Measurements from ENCODE around the gene LIMS2.

LIMS2 gene

DNA sequence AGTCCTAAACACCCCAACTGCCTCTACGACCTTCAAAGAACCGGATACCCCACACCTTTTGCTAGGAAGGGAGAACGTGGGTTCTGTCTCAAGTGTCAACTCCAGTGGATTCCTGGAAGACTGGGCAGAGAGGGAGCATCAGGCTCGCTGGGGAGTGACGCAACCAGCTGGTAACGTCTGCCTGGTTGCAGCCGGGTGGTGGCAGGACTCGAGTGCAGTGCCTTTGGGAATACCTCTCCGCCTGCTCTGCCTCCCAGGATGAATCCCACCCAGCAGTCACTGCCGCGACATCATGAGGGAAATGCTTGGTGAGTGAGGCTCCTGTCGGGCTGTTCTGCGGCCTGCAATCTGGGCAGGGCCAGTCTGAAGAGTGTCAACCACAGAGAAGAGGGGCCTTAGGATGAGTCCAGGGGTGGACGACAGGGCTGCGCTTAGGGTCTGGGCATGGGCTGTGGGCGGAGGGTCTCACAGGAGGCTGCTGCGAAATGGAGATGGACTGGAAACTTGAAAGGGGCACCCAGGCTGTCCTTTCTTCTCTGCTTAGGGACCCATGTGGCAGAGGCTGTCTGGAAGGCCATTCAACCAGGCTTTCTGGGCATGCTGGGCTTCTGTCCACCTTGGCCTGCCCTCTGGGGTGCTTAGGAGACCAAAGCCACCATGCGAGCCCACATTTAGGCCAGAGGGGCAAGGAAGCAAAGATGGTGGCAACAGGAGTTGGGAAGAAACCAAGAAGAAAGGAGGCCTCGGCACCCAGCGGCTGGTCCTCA lies 16.5 kb downstream of the LIMS2 start:
- DNase-seq (ENCODE audit: low spot score) = no peak

DNA sequence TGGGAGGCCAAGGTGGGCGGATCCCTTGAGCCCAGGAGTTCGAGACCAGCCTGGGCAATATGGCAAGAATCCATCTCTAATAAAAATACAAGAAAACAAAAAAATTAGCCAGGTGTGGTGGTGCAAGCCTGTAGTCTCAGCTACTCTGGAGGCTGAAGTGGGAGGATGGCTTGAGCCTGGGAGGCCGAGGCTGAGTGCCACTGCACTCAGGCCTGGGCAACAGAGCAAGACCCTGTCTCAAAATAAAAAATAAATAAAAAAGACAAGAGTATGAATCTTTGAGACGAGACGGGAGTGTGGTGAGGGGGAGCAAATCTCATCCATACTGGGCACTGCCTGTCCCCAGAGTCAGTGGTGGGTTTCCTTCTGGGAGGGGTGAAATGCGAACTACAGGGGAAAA lies 17.2 kb downstream of the LIMS2 start:
- DNase-seq (ENCODE audit: low spot score) = no peak

DNA sequence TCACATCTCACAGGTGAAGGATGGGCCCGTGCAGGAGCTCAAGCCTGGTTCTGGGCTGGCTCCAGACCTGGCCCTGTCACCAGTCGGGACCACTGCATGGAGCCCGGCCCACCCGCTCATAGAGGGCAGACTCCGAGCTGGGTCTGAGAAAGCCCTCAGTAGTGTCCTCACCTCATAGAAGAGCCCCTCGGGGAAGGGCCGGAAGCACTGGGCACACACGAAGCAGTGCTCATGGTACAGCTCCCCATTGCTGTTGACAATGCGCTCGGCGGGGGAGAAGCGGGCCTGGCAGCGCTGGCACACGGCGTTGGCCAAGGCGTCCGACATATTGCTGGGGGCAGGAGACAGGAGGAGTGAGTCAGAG lies 18.1 kb downstream of the LIMS2 start:
- DNase-seq (ENCODE audit: low spot score) = no peak

- DNase-seq (ENCODE audit: low spot score) = no peak
Observed at GRCh38 chr2:127656569-127657231, 18.6 kb downstream of the LIMS2 start.

GRCh38 chr2:127655209-127656073 lies 19.9 kb downstream of the LIMS2 start:
- DNase-seq (ENCODE audit: low spot score) = no peak

GRCh38 chr2:127654838-127655175 lies 20.5 kb downstream of the LIMS2 start:
- DNase-seq (ENCODE audit: low spot score) = no peak

DNA sequence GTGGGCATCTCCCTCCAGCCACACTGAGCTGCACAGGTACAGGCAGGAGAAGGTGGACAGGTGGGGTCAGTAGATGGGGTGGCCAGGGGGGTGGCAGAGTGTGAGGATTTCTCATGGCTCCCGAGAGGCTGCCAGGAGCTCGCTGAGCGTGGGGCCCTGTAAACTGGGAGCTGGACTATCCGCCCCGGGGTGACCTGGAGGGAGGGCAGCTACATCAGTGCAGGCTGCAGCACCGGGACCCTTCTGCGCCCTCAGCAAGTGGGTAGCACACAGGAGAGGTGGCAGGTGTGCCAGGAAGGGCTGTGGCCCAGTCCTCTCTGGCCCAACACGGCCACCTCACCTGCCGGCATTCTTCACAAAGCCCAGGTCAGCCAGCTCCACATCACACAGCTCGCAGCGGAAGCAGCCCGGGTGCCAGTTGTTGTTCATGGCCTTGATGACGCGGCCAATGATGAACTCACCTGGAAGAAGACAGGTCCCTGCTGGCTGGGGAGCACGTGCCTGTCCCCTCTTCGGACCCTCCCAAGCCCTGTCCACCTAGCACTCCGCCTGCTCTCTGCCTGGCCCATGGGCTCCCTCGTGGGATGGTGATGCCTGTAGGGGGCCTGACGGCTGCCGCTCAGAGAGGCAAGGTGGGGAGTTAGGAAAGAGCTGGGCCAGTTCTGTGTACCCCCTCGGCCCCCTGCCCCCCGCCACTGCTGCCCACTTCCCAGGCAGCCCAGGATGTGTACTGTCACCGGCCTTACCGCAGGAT lies 21.1 kb downstream of the LIMS2 start:
- no peak for DNase-seq (ENCODE audit: low spot score)

GRCh38 chr2:127653421-127654083 lies 21.8 kb downstream of the LIMS2 start:
- no peak for DNase-seq (ENCODE audit: low spot score)

- DNase-seq (ENCODE audit: low spot score) = no peak
Observed at GRCh38 chr2:127652786-127653357, 22.5 kb downstream of the LIMS2 start.

DNA sequence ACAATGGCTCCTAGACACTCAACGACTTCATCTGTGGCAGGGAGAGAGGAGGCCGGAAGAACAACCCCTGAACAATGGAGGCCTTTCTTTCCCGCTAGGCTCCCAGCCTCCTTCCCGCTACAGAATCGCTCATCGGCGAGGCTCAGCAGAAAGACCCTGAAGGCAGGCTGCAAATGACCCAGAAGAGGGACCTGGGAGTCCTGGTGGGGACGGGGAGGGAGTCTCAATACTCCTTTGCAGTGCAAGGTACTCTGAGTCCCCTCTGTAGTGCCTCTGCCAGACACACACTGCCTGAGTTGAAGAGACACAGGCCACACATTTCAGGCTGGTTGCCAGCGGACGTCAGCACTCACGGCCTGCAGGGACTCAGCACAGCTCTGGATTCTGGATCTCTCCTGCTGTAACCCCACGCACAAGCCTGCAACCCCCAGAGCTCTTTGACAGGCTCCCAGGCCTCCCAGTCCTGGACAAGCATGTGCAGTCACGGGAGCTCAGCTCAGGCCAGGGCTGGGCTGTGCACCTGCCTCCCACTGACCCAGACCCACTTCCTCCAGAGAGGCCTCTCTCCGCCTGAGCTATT lies 23.3 kb downstream of the LIMS2 start:
- DNase-seq (ENCODE audit: low spot score) = peak; percentile 82

- DNase-seq (ENCODE audit: low spot score) = no peak
Observed at GRCh38 chr2:127651381-127651809, 23.9 kb downstream of the LIMS2 start.

DNA sequence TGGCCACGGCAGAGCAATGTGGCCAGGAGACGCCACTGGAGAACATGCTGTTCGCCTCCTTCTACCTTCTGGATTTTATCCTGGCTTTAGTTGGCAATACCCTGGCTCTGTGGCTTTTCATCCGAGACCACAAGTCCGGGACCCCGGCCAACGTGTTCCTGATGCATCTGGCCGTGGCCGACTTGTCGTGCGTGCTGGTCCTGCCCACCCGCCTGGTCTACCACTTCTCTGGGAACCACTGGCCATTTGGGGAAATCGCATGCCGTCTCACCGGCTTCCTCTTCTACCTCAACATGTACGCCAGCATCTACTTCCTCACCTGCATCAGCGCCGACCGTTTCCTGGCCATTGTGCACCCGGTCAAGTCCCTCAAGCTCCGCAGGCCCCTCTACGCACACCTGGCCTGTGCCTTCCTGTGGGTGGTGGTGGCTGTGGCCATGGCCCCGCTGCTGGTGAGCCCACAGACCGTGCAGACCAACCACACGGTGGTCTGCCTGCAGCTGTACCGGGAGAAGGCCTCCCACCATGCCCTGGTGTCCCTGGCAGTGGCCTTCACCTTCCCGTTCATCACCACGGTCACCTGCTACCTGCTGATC lies 24.4 kb downstream of the LIMS2 start:
- no peak for DNase-seq (ENCODE audit: low spot score)

GRCh38 chr2:127650041-127650784 lies 25.1 kb downstream of the LIMS2 start:
- DNase-seq (ENCODE audit: low spot score) = no peak

DNA sequence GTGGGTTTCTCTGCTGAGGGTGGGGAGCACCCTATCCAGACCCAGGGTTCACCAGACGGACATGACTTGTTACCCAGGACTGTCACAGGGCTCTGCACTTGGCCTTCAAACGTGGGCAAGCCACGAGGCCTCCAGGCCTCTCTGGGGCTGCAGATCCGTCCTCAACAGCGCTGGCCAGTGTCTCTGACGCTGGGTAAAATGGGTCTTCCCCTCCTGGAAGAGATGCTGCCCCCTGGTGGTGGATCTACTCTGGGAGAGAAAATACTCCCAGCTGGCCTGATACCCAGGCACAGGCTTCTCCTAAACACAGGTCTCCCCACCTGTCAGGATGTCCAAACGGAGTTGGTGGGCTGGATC lies 25.7 kb downstream of the LIMS2 start:
- peak; percentile 79 for DNase-seq (ENCODE audit: low spot score)

DNA sequence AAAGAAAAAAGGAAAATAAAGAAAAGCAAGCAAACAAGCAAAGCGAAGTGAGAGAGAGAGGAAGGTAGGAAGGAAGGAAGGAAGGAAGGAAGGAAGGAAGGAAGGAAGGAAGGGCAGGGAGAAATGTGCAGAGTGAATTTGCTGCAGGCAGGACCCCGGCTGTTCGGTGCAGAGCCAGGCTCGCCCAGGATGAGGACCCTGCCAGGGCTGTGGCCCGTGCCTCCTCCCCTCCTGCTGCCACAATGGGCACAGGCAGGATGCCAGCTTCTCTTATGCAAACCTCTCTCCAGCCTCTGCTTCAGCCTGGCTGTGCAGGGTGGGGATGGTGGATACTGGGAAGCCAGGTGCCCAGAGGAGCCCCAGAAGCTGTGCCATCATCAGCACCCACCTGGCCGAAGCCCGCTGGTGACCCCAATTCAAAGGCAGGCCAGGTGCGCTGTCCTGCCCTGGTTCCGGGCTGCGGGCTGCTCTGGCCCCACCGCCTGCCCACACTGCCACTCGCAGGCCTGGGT lies 26.2 kb downstream of the LIMS2 start:
- DNase-seq (ENCODE audit: low spot score) = no peak

DNA sequence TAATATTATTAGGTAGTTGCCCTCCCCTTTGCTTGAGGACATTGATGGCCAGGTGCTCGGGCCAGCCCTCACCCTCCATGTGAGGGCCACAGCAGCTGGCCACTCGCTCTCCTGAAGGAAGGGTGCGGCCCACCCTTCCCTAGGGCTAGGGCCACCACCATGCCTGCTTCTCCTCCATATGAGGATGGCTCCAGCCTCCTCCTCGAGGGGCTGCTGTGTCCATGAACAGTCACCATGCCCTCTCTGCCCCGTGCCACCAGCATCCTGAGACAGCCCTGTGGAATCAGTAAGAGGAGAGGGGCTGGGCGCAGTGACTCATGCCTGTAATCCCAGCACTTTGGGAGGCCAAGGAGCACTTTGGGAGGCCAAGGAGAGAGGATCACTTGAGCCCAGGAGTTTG lies 27.0 kb downstream of the LIMS2 start:
- no peak for DNase-seq (ENCODE audit: low spot score)

- no peak for DNase-seq (ENCODE audit: low spot score)
Observed at GRCh38 chr2:127647242-127648190, 27.8 kb downstream of the LIMS2 start.

DNA sequence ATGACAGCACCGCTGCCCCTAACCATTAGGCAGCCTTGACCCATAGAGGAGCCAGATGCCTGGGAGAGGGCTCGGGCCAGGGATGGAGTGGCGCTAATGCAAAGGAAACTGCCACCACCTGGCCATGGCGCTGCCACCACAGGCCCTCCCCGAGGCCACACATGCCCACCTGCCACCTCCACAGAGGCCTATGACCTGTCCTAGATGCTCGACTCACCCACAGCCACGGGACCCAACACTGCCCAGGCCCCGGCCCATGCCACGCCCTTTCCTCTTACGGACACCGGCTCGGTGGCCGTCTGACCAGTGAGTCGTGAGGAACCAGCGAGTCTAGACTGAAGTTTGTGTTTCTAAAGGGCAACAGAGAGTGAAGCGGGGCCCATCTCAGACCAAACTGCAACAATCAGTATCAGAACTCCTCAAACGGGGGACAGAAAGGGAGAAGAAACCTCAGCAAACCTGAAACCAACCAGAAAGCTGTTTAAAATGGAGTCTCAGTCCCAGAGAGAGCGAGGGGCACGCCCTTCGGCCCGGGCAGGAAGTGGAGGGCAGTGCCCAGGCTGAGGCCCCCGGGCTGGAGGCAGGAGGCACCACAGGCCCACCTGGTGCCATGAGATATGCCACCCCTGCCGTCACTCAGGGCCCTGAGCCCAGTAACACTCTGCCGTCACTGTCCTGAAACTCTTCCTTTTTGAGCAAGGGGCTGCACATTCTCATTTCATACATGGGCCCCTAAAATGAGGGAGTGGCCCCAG lies 28.7 kb downstream of the LIMS2 start:
- DNase-seq (ENCODE audit: low spot score) = no peak
